CD4-positive, alpha-beta T cell treated with Interferon alpha-2 for 1 hour (primary cell): ENCODE results near the gene ACTR5.
A peak's percentile ranks its signal among the peaks of the same experiment; 100 is the strongest.
"Not testable (repeated sequence)": the region's sequence is repeated elsewhere in the genome, so short reads cannot be mapped to it uniquely, and the experiment has no call there.

Source experiments
- DNase-seq, 2 donors: peaks; one replicate each; pipeline ENCODE4 v3.0.0-alpha.2; 2020 to 2022

The ACTR5 gene

GRCh38 chr20:38769376-38770295, 21.4 kb downstream of the ACTR5 start:
- DNase-seq: no peak

- DNase-seq: no peak
Measured at GRCh38 chr20:38770546-38770945, 22.3 kb downstream of the ACTR5 start.

GRCh38 chr20:38770970-38771369, 22.7 kb downstream of the ACTR5 start:
- DNase-seq: no peak

- DNase-seq: no peak
Measured at GRCh38 chr20:38771621-38772020, 23.4 kb downstream of the ACTR5 start.

- DNase-seq: no peak
Measured at GRCh38 chr20:38774167-38774566, 25.9 kb downstream of the ACTR5 start.

- DNase-seq: peak; percentile 4 to 51
Measured at GRCh38 chr20:38776363-38776762, 28.1 kb downstream of the ACTR5 start.

GRCh38 chr20:38779247-38780097, 31.2 kb downstream of the ACTR5 start:
- no peak for DNase-seq

- DNase-seq: no peak
Measured at GRCh38 chr20:38782275-38782674, 34.0 kb downstream of the ACTR5 start.

- DNase-seq: no peak
Measured at GRCh38 chr20:38787870-38788269, 39.6 kb downstream of the ACTR5 start.

- DNase-seq: no peak
Measured at GRCh38 chr20:38789503-38790199, 41.4 kb downstream of the ACTR5 start.

- peak; percentile 63 to 69 for DNase-seq
Measured at GRCh38 chr20:38790200-38791053, 42.2 kb downstream of the ACTR5 start.

GRCh38 chr20:38791291-38791690, 43.0 kb downstream of the ACTR5 start:
- DNase-seq: no peak

- DNase-seq: no peak
Measured at GRCh38 chr20:38791940-38792339, 43.7 kb downstream of the ACTR5 start.

- not testable (repeated sequence) for DNase-seq
Measured at GRCh38 chr20:38794057-38794456, 45.8 kb downstream of the ACTR5 start.

GRCh38 chr20:38798266-38798665, 50.0 kb downstream of the ACTR5 start:
- DNase-seq: no peak

- DNase-seq: no peak
Measured at GRCh38 chr20:38799203-38799602, 50.9 kb downstream of the ACTR5 start.

GRCh38 chr20:38800882-38801281, 52.6 kb downstream of the ACTR5 start:
- DNase-seq: no peak

GRCh38 chr20:38804221-38804620, 56.0 kb downstream of the ACTR5 start:
- DNase-seq: no peak

- peak; percentile 91 to 92 for DNase-seq
Measured at GRCh38 chr20:38804682-38805501, 56.6 kb downstream of the ACTR5 start.

GRCh38 chr20:38805502-38805957, 57.3 kb downstream of the ACTR5 start, which contains the start of gene PPP1R16B:
Gene PPP1R16B (plus strand): TSS chr20:38805697. CDS start chr20:38835926, 30,229 bp downstream.
- DNase-seq: peak; percentile 83 to 87
